Activated naive CD8-positive, alpha-beta T cell treated with anti-CD3 and anti-CD28 coated beads for 36 hours (primary cell): Measurements from ENCODE around the gene SKOR1. TPM values are rescaled to one million over a fixed set of nuclear protein-coding genes. Genes with fewer than 3 reads are reported as not detected.

ENCODE experiments used
- DNase-seq: peaks from one replicate; pipeline ENCODE4 v3.0.0; 2021
- H3K27ac Mint-ChIP-seq: one replicate; pipeline ENCODE4 v1.8.0; 2022; ENCODE audit warnings: mild to moderate bottlenecking, moderate library complexity, mixed read lengths
- H3K27me3 Mint-ChIP-seq: one replicate; pipeline ENCODE4 v1.8.0; 2022; ENCODE audit warnings: mild to moderate bottlenecking, mixed read lengths
- H3K36me3 Mint-ChIP-seq: one replicate; pipeline ENCODE4 v1.8.0; 2021; ENCODE audit warnings: mild to moderate bottlenecking, mixed read lengths
- H3K4me1 Mint-ChIP-seq: one replicate; pipeline ENCODE4 v1.8.0; 2021; ENCODE audit warnings: mixed read lengths
- H3K4me3 Mint-ChIP-seq: one replicate; pipeline ENCODE4 v1.8.0; 2022; ENCODE audit warnings: mild to moderate bottlenecking, moderate library complexity, mixed read lengths
- H3K9me3 Mint-ChIP-seq: one replicate; pipeline ENCODE4 v1.8.0; 2022; ENCODE audit warnings: mixed read lengths
- total RNA-seq, 2 experiments: library from RNA; stranded (reverse); gene quantifications; one replicate each; pipeline ENCODE4 v1.2.3, GENCODE V29; 2021

Gene SKOR1
- total RNA-seq, 2 experiments from 2014 or later: 0.16 to 0.30 TPM

GRCh38 chr15:67805666-67806516, 19.4 kb upstream of the SKOR1 start:
- no peak for DNase-seq
- Mint-ChIP-seq H3K9me3 (no peaks in the 10 kb centered on the region), H3K4me1 (no peaks in the 10 kb centered on the region), H3K4me3 (no peak overlapping the region), H3K27me3 (no peaks in the 10 kb centered on the region), H3K27ac (no peak overlapping the region), H3K36me3 (peaks cover 2% of the 10 kb centered on the region)

- Mint-ChIP-seq H3K4me3 (no peak overlapping the region), H3K27me3 (no peaks in the 10 kb centered on the region), H3K27ac (no peak overlapping the region), H3K9me3 (no peaks in the 10 kb centered on the region), H3K4me1 (no peaks in the 10 kb centered on the region), H3K36me3 (peaks cover 2% of the 10 kb centered on the region)
- no peak for DNase-seq
Measured at GRCh38 chr15:67806536-67806935, 18.8 kb upstream of the SKOR1 start.

GRCh38 chr15:67807141-67807540, 18.2 kb upstream of the SKOR1 start:
- H3K27me3 Mint-ChIP-seq: no peaks in the 10 kb centered on the region
- no peaks in the 10 kb centered on the region for H3K9me3 Mint-ChIP-seq
- DNase-seq: no peak
- no peak overlapping the region for H3K27ac Mint-ChIP-seq
- H3K36me3 Mint-ChIP-seq: peaks cover 2% of the 10 kb centered on the region
- H3K4me1 Mint-ChIP-seq: no peaks in the 10 kb centered on the region
- no peak overlapping the region for H3K4me3 Mint-ChIP-seq

GRCh38 chr15:67807836-67808235, 17.5 kb upstream of the SKOR1 start:
- H3K4me3 Mint-ChIP-seq: no peak overlapping the region
- H3K27ac Mint-ChIP-seq: no peak overlapping the region
- no peaks in the 10 kb centered on the region for H3K9me3 Mint-ChIP-seq
- H3K27me3 Mint-ChIP-seq: no peaks in the 10 kb centered on the region
- H3K36me3 Mint-ChIP-seq: peaks cover 2% of the 10 kb centered on the region
- DNase-seq: no peak
- H3K4me1 Mint-ChIP-seq: no peaks in the 10 kb centered on the region

- H3K27ac Mint-ChIP-seq: no peak overlapping the region
- no peak overlapping the region for H3K4me3 Mint-ChIP-seq
- H3K4me1 Mint-ChIP-seq: no peaks in the 10 kb centered on the region
- no peaks in the 10 kb centered on the region for H3K27me3 Mint-ChIP-seq
- DNase-seq: no peak
- H3K9me3 Mint-ChIP-seq: no peaks in the 10 kb centered on the region
- H3K36me3 Mint-ChIP-seq: peaks cover 2% of the 10 kb centered on the region
Measured at GRCh38 chr15:67808821-67809220, 16.5 kb upstream of the SKOR1 start.

GRCh38 chr15:67809441-67809840, 15.9 kb upstream of the SKOR1 start:
- no peaks in the 10 kb centered on the region for H3K9me3 Mint-ChIP-seq
- H3K27ac Mint-ChIP-seq: no peak overlapping the region
- no peaks in the 10 kb centered on the region for H3K27me3 Mint-ChIP-seq
- H3K36me3 Mint-ChIP-seq: peaks cover 2% of the 10 kb centered on the region
- H3K4me1 Mint-ChIP-seq: no peaks in the 10 kb centered on the region
- DNase-seq: no peak
- H3K4me3 Mint-ChIP-seq: no peak overlapping the region

- H3K27me3 Mint-ChIP-seq: no peaks in the 10 kb centered on the region
- no peak overlapping the region for H3K4me3 Mint-ChIP-seq
- no peak overlapping the region for H3K27ac Mint-ChIP-seq
- peaks cover 2% of the 10 kb centered on the region for H3K36me3 Mint-ChIP-seq
- H3K4me1 Mint-ChIP-seq: no peaks in the 10 kb centered on the region
- DNase-seq: no peak
- no peaks in the 10 kb centered on the region for H3K9me3 Mint-ChIP-seq
Measured at GRCh38 chr15:67809866-67810265, 15.4 kb upstream of the SKOR1 start.

- H3K27ac Mint-ChIP-seq: no peak overlapping the region
- peaks cover 9% of the 10 kb centered on the region for H3K36me3 Mint-ChIP-seq
- H3K4me3 Mint-ChIP-seq: no peak overlapping the region
- H3K4me1 Mint-ChIP-seq: no peaks in the 10 kb centered on the region
- peaks cover 5% of the 10 kb centered on the region for H3K9me3 Mint-ChIP-seq
- peaks cover 8% of the 10 kb centered on the region for H3K27me3 Mint-ChIP-seq
- no peak for DNase-seq
Measured at GRCh38 chr15:67812241-67812644, 13.1 kb upstream of the SKOR1 start.

- Mint-ChIP-seq H3K4me1 (no peaks in the 10 kb centered on the region), H3K27ac (no peak overlapping the region), H3K27me3 (peaks cover 15% of the 10 kb centered on the region), H3K36me3 (peaks cover 7% of the 10 kb centered on the region), H3K9me3 (peaks cover 5% of the 10 kb centered on the region), H3K4me3 (no peak overlapping the region)
- DNase-seq: no peak
Measured at GRCh38 chr15:67813104-67813634, 12.1 kb upstream of the SKOR1 start.

GRCh38 chr15:67815036-67815592, 10.2 kb upstream of the SKOR1 start:
- Mint-ChIP-seq H3K9me3 (peaks cover 5% of the 10 kb centered on the region), H3K4me1 (peaks cover under 1% of the 10 kb centered on the region), H3K36me3 (peaks cover 8% of the 10 kb centered on the region), H3K4me3 (no peak overlapping the region), H3K27me3 (peaks cover 32% of the 10 kb centered on the region), H3K27ac (no peak overlapping the region)
- no peak for DNase-seq

GRCh38 chr15:67816668-67817067, 8.6 kb upstream of the SKOR1 start:
- no peak for DNase-seq
- Mint-ChIP-seq H3K4me3 (no peak overlapping the region), H3K27me3 (peaks cover 47% of the 10 kb centered on the region), H3K4me1 (peaks cover 13% of the 10 kb centered on the region), H3K36me3 (peaks cover 8% of the 10 kb centered on the region), H3K9me3 (peaks cover 5% of the 10 kb centered on the region), H3K27ac (no peak overlapping the region)

GRCh38 chr15:67818464-67818863, 6.8 kb upstream of the SKOR1 start:
- H3K36me3 Mint-ChIP-seq: peaks cover 8% of the 10 kb centered on the region
- peaks cover 5% of the 10 kb centered on the region for H3K9me3 Mint-ChIP-seq
- peaks cover 23% of the 10 kb centered on the region for H3K4me1 Mint-ChIP-seq
- no peak for DNase-seq
- H3K27me3 Mint-ChIP-seq: peaks cover 61% of the 10 kb centered on the region
- H3K4me3 Mint-ChIP-seq: no peak overlapping the region
- H3K27ac Mint-ChIP-seq: no peak overlapping the region

- peaks cover 73% of the 10 kb centered on the region for H3K27me3 Mint-ChIP-seq
- H3K36me3 Mint-ChIP-seq: peaks cover 10% of the 10 kb centered on the region
- no peak overlapping the region for H3K4me3 Mint-ChIP-seq
- H3K4me1 Mint-ChIP-seq: peaks cover 31% of the 10 kb centered on the region
- peaks cover 5% of the 10 kb centered on the region for H3K9me3 Mint-ChIP-seq
- DNase-seq: no peak
- no peak overlapping the region for H3K27ac Mint-ChIP-seq
Measured at GRCh38 chr15:67819636-67820035, 5.7 kb upstream of the SKOR1 start.

GRCh38 chr15:67820122-67820991, 5.0 kb upstream of the SKOR1 start:
- Mint-ChIP-seq H3K9me3 (peaks cover 5% of the 10 kb centered on the region), H3K4me3 (no peak overlapping the region), H3K36me3 (peaks cover 7% of the 10 kb centered on the region), H3K4me1 (peaks cover 31% of the 10 kb centered on the region), H3K27ac (no peak overlapping the region), H3K27me3 (peaks cover 80% of the 10 kb centered on the region)
- no peak for DNase-seq
